Mucosa of rectum (tissue), 2 donors: ENCODE measurements around the gene RIN3.
A peak's percentile ranks its signal among the peaks of the same experiment; 100 is the strongest.

Experiments
- H3K27ac ChIP-seq, 2 donors: one replicate each; pipeline ENCODE4 v1.7.0; 2013; ENCODE audit warnings: inconsistent platforms in 2 of 2, low read depth in 2 of 2, low read length in 2 of 2
- H3K27me3 ChIP-seq, 2 donors: one replicate each; pipeline ENCODE4 v1.7.0; 2013; ENCODE audit warnings: low read length in 2 of 2; ENCODE audit not compliant: control insufficient read depth in 2 of 2, insufficient read depth in 2 of 2
- H3K36me3 ChIP-seq, 2 donors: one replicate each; pipeline ENCODE4 v1.7.0; 2013; ENCODE audit warnings: low read length in 2 of 2; ENCODE audit not compliant: control insufficient read depth in 2 of 2, insufficient read depth in 2 of 2
- H3K4me1 ChIP-seq, 2 donors: one replicate each; pipeline ENCODE4 v1.7.0; 2013; ENCODE audit warnings: low read length in 2 of 2, mild to moderate bottlenecking in 1 of 2; ENCODE audit not compliant: control insufficient read depth in 2 of 2, insufficient read depth in 2 of 2
- H3K4me3 ChIP-seq, 2 donors: one replicate each; pipeline ENCODE4 v1.7.0; 2013; ENCODE audit warnings: low read length in 2 of 2
- H3K9ac ChIP-seq, 2 donors: one replicate each; pipeline ENCODE4 v1.7.0; 2013; ENCODE audit warnings: low read length in 2 of 2, low read depth in 1 of 2, mild to moderate bottlenecking in 1 of 2
- H3K9me3 ChIP-seq, 2 donors: one replicate each; pipeline ENCODE4 v1.7.0; 2013; ENCODE audit warnings: low read length in 2 of 2; ENCODE audit not compliant: control insufficient read depth in 2 of 2
- donor health status: healthy.
- donor health status: Normal muscosa, but diverticular disease.

Gene RIN3

GRCh38 chr14:92513204-92513965 is at the start of gene RIN3:
Gene RIN3 (plus strand): TSS chr14:92513781. CDS start chr14:92513933, 152 bp downstream.
- Histone ChIP-seq H3K9ac (peak within 1 kb of the TSS; percentile 71 to 84), H3K27me3 (no peaks in the 10 kb centered on the region), H3K36me3 (no peaks in the 10 kb centered on the region), H3K4me3 (peak within 1 kb of the TSS; percentile 73 to 82), H3K27ac (peak within 1 kb of the TSS; percentile 49 to 83), H3K4me1 (peaks cover 12 to 21% of the 10 kb centered on the region in 2 donors), H3K9me3 (no peaks in the 10 kb centered on the region)

DNA sequence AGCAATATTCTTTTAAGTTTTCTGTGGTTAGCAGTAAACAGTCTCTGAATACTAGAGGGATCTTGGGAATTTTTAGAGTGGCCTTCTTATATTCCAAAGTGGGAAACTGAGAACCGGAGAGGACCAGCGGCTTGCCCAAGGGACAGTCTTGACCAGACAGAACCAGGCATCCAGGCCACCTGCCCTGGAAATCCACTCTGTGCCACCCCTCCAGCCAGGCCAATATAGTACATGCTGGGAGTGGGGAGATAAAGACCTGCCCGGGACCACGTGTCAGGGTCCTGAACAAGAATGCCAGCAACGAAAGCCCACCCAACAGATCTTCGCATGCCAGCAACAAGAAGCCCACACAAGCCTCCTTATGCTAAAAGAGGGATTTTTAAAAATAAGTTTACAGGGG is 49.4 kb upstream of the RIN3 start:
- no peak overlapping the region for H3K9ac ChIP-seq
- no peaks in the 10 kb centered on the region for H3K36me3 ChIP-seq
- H3K9me3 ChIP-seq: peaks cover 0 to 3% of the 10 kb centered on the region in 2 donors
- H3K4me1 ChIP-seq: peaks cover 0 to 6% of the 10 kb centered on the region in 2 donors
- H3K27me3 ChIP-seq: no peaks in the 10 kb centered on the region
- no peak overlapping the region for H3K27ac ChIP-seq
- no peak overlapping the region for H3K4me3 ChIP-seq

DNA sequence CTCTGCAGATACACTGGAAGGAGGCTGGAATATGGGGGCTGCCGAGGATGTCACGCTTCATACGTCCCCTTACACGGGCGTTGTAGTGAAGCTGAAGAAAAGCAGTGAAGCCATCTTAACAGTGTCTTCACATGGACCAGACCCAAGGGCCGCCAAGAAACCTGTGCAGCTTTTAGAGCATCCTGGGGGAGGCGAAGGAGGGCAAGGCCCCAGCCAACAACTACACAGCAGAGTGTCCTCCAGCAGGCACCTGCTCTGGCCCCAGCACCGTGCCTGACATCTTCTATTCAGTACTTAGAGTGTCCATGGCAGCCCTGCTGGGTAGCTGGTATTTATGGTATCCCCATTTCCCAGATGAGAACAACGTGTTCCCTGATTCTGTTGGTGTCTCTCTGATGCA is 48.9 kb upstream of the RIN3 start:
- H3K27ac ChIP-seq: no peak overlapping the region
- H3K27me3 ChIP-seq: no peaks in the 10 kb centered on the region
- H3K4me3 ChIP-seq: no peak overlapping the region
- H3K4me1 ChIP-seq: peaks cover 0 to 6% of the 10 kb centered on the region in 2 donors
- no peaks in the 10 kb centered on the region for H3K36me3 ChIP-seq
- H3K9me3 ChIP-seq: peaks cover 0 to 3% of the 10 kb centered on the region in 2 donors
- no peak overlapping the region for H3K9ac ChIP-seq

DNA sequence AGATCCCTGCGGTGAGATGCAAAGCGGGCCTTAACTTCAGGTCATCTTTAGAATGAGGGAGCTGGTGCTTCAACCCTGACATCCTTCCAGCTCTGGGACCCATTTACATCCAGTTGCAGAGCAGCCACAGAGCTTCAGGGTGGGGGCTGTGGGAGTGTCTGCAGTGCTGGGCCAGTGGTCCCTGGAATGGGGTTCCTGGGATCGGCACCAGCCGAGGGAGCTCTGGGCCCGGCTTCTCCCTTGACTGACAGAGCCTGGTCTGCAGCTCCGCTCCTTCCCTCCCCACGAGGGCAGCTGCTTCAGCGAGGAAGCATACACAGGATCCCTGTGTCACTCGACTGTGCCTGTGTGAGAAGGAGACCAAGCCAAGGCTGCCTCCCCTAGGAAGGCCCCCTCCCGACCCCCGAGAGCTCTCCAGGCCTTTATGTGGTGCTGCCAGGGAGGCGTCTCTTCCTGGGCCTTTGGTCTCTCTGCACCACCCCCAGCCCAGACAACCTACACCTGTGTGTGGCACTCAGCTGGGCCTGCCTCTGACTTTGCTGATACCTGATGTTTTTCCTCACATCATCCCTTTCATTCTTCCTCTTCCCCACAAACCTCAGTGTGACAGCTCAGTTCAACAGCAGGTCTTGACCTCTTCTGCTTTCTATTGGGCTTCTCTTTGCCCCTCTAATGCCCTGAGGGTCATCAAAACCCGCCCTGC is 48.1 kb upstream of the RIN3 start:
- no peak overlapping the region for H3K27ac ChIP-seq
- peaks cover 0 to 6% of the 10 kb centered on the region in 2 donors for H3K4me1 ChIP-seq
- H3K4me3 ChIP-seq: no peak overlapping the region
- H3K9me3 ChIP-seq: peaks cover 0 to 3% of the 10 kb centered on the region in 2 donors
- no peaks in the 10 kb centered on the region for H3K36me3 ChIP-seq
- H3K27me3 ChIP-seq: no peaks in the 10 kb centered on the region
- no peak overlapping the region for H3K9ac ChIP-seq

GRCh38 chr14:92466059-92466458 is 47.5 kb upstream of the RIN3 start:
- H3K9me3 ChIP-seq: peaks cover 0 to 3% of the 10 kb centered on the region in 2 donors
- no peak overlapping the region for H3K4me3 ChIP-seq
- H3K27me3 ChIP-seq: no peaks in the 10 kb centered on the region
- H3K9ac ChIP-seq: no peak overlapping the region
- H3K27ac ChIP-seq: no peak overlapping the region
- no peaks in the 10 kb centered on the region for H3K36me3 ChIP-seq
- H3K4me1 ChIP-seq: peaks cover 0 to 1% of the 10 kb centered on the region in 2 donors

GRCh38 chr14:92469515-92469914 is 44.1 kb upstream of the RIN3 start:
- H3K4me3 ChIP-seq: no peak overlapping the region
- no peaks in the 10 kb centered on the region for H3K4me1 ChIP-seq
- no peak overlapping the region for H3K27ac ChIP-seq
- H3K9ac ChIP-seq: no peak overlapping the region
- no peaks in the 10 kb centered on the region for H3K27me3 ChIP-seq
- peaks cover 0 to 3% of the 10 kb centered on the region in 2 donors for H3K9me3 ChIP-seq
- no peaks in the 10 kb centered on the region for H3K36me3 ChIP-seq

DNA sequence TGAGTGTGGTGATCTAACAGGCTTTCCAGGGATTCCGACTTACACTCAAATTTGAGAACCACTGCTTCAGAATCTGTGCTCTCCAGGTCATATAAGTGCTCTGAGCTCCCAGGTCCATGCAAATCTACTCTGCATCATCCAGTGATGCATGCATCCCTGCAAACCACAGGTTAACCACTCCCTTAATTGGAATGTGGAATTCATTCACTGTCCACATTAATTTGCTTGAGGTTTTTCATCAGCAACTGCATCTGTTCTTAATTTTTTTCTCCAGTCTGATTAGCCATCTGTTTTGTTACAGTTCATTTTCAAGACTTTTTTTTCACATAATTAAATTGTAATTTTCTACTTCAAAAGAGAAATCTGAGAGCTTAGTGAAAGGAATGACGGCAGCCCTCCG is 43.4 kb upstream of the RIN3 start:
- Histone ChIP-seq H3K9me3 (peaks cover 0 to 3% of the 10 kb centered on the region in 2 donors), H3K4me3 (no peak overlapping the region), H3K27ac (no peak overlapping the region), H3K4me1 (no peaks in the 10 kb centered on the region), H3K27me3 (no peaks in the 10 kb centered on the region), H3K9ac (no peak overlapping the region), H3K36me3 (no peaks in the 10 kb centered on the region)

DNA sequence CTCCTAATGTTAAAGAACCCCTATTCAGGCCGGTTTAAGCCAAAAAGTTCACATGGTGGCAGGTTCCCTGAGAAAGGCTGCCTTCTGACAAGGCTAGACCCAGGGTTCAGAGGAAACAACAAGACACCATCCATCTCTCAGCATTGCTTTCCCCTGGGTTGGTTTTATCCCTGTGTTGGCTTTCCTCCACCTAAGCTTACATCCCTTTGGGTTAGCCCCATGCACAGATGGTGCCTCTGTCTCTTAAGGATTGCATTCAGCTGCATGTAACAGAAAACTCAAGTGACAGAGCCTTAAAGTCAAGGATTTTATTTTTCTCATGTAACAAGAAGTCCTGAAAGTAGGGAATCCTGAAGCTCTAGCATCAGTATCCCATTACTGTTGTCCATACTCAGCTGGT is 42.8 kb upstream of the RIN3 start:
- H3K36me3 ChIP-seq: no peaks in the 10 kb centered on the region
- no peak overlapping the region for H3K4me3 ChIP-seq
- H3K4me1 ChIP-seq: no peaks in the 10 kb centered on the region
- H3K27me3 ChIP-seq: no peaks in the 10 kb centered on the region
- no peak overlapping the region for H3K9ac ChIP-seq
- H3K9me3 ChIP-seq: peaks cover 0 to 3% of the 10 kb centered on the region in 2 donors
- no peak overlapping the region for H3K27ac ChIP-seq

DNA sequence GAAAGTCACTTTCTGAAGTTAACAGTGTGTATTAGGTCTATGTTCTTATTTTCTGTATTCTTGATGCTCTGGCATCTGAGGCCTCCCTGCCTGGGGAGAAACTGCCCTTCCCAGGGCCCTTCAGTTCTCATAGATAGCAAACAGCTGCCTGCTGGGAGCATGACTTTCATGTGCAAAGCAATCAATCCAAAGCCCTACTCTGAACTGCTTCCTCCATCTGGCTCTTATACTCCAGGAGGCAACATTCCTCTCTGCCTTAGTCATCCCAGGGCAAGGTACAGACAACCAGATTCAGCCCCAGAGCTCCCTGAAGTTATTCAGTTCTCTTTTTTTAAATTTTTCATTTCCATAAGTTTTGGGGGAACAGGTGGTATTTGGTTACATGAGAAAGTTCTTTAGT is 41.7 kb upstream of the RIN3 start:
- Histone ChIP-seq H3K4me1 (no peaks in the 10 kb centered on the region), H3K27me3 (no peaks in the 10 kb centered on the region), H3K4me3 (no peak overlapping the region), H3K9me3 (peaks cover 0 to under 1% of the 10 kb centered on the region in 2 donors), H3K36me3 (no peaks in the 10 kb centered on the region), H3K9ac (no peak overlapping the region), H3K27ac (no peak overlapping the region)

- peak overlapping the region in 1 of 2 donors; percentile 27 for H3K27ac ChIP-seq
- no peak overlapping the region for H3K9ac ChIP-seq
- no peaks in the 10 kb centered on the region for H3K9me3 ChIP-seq
These were observed 40.7 kb upstream of the RIN3 start for GRCh38 chr14:92472860-92473259.

More at GRCh38 chr14:92472860-92473259, 40.7 kb upstream of the RIN3 start:
- Histone ChIP-seq H3K4me3 (no peak overlapping the region), H3K36me3 (no peaks in the 10 kb centered on the region), H3K27me3 (no peaks in the 10 kb centered on the region), H3K4me1 (no peaks in the 10 kb centered on the region)
